Esophagus (tissue), 2 donors: ENCODE measurements around the gene SLC8A3. TPM values are rescaled to one million over a fixed set of nuclear protein-coding genes. Genes with fewer than 3 reads are reported as not detected.

Experiments used
- H3K27ac ChIP-seq, 2 donors: one replicate each; pipeline ENCODE4 v1.5.1; 2013; ENCODE audit warnings: low read depth in 2 of 2, mild to moderate bottlenecking in 2 of 2, inconsistent platforms in 1 of 2, low read length in 1 of 2, moderate library complexity in 1 of 2
- H3K27me3 ChIP-seq, 2 donors: one replicate each; pipeline ENCODE4 v1.6.1; 2013; ENCODE audit warnings: low read length in 2 of 2, control low read depth in 1 of 2, mild to moderate bottlenecking in 1 of 2; ENCODE audit not compliant: insufficient read depth in 2 of 2, control insufficient read depth in 1 of 2
- H3K36me3 ChIP-seq, 2 donors: one replicate each; pipeline ENCODE4 v1.6.1; 2013; ENCODE audit warnings: low read length in 1 of 2; ENCODE audit not compliant: control insufficient read depth in 2 of 2, insufficient read depth in 2 of 2
- H3K4me1 ChIP-seq, 2 donors: one replicate each; pipeline ENCODE4 v1.6.1; 2013; ENCODE audit warnings: low read length in 1 of 2; ENCODE audit not compliant: control insufficient read depth in 2 of 2, insufficient read depth in 2 of 2
- H3K4me3 ChIP-seq, 2 donors: one replicate each; pipeline ENCODE4 v1.5.1; 2013; ENCODE audit warnings: low read length in 2 of 2, mild to moderate bottlenecking in 2 of 2, low read depth in 1 of 2, moderate library complexity in 1 of 2
- H3K9me3 ChIP-seq, 2 donors: one replicate each; pipeline ENCODE4 v1.6.1; 2013; ENCODE audit warnings: mild to moderate bottlenecking in 2 of 2, low read depth in 1 of 2, low read length in 1 of 2, moderate library complexity in 1 of 2; ENCODE audit not compliant: control insufficient read depth in 2 of 2, insufficient read depth in 1 of 2
- WGBS, 2 donors: extraction: QIAGEN DNeasy Blood & Tissue Kit; methylation state at CpG; one replicate each; pipeline ENCODE4 v1.1.7; 2013; 5-methylcytosine and 5-hydroxymethylcytosine counted together
- polyA plus RNA-seq, 2 donors: library from polyadenylated mRNA; stranded (reverse); fragments of 200-250 nt; gene quantifications; one replicate each; pipeline ENCODE4 v1.2.3, GENCODE V29; 2013
- donor health status: healthy with polysubstance abuse.
- donor health status: Bipolar disorder and iron deficiency.

Gene SLC8A3
- polyA plus RNA-seq, 2 donors: 0.04 TPM; not detected in 1

GRCh38 chr14:70203686-70204085 is 14.9 kb upstream of the SLC8A3 start:
- WGBS, 2 donors: 77 to 83% methylated on average over 4 of the region's 4 CpGs
- Histone ChIP-seq H3K36me3 (no peaks in the 10 kb centered on the region), H3K27me3 (no peaks in the 10 kb centered on the region), H3K9me3 (no peaks in the 10 kb centered on the region), H3K4me3 (no peak overlapping the region), H3K27ac (no peak overlapping the region), H3K4me1 (no peaks in the 10 kb centered on the region)

DNA sequence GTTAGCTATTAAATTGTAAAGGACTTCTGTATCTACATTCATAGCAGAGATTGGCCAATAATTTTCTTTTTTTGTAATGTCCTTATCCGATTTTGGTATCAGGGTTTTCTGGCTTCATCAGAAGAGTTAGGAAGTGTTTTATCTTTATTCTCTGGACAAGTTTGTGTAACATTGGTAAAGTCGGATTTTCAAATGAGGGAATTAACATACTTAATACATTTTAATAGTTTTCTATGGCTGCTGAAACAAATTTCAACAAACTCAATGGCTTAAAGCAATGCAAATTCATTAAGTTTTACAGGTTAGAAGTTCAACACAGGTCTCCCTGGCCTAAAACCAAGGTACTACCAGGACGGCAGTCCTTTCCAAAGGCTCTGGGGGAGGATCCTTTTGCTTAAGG is 13.2 kb upstream of the SLC8A3 start:
- no peaks in the 10 kb centered on the region for H3K36me3 ChIP-seq
- no peaks in the 10 kb centered on the region for H3K4me1 ChIP-seq
- H3K9me3 ChIP-seq: no peaks in the 10 kb centered on the region
- no peaks in the 10 kb centered on the region for H3K27me3 ChIP-seq
- H3K4me3 ChIP-seq: no peak overlapping the region
- no peak overlapping the region for H3K27ac ChIP-seq
- WGBS, 2 donors: 83 to 90% methylated on average over 3 of the region's 3 CpGs

DNA sequence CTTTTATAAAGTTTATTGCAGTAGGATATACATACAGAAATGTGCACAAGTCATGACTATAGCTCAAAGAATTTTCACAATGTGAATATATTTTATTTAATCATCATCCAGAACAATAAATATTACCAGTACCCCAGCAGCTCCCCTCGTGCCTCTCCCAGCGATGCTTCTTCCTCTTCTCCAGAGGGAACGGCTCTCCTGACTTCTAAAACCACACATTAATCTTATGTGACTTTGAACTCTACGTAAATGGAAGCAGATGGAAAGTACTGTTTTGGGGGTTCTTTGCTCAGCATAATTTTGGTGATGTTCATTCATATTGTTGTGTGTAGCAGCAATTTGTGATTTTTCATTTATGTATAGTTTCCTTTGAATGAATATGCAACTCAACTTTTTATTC is 4.6 kb upstream of the SLC8A3 start:
- H3K9me3 ChIP-seq: no peaks in the 10 kb centered on the region
- WGBS, 2 donors: 43 to 47% methylated on average over 4 of the region's 4 CpGs
- H3K27ac ChIP-seq: no peak overlapping the region
- H3K27me3 ChIP-seq: no peaks in the 10 kb centered on the region
- no peak overlapping the region for H3K4me3 ChIP-seq
- no peaks in the 10 kb centered on the region for H3K4me1 ChIP-seq
- no peaks in the 10 kb centered on the region for H3K36me3 ChIP-seq

DNA sequence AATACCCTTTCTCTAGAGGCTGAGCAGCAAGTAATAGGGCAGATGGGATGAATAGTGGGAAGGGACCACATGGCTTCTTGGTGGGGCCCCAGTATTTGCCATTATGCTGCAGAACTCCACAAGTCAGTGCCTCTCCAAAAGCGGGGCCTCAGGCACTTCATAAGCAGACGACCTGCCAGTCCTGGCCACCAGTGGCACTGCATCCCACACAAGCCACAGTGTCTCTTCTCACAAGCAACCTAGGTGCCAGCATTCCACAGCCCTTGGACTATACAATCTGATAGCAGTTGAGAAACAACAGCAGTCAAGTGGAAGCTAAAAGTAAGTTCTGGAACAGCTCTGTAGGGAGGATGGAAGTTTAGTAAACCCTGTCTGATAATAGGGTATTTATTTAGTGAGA is 4.2 kb upstream of the SLC8A3 start:
- H3K27ac ChIP-seq: no peak overlapping the region
- no peak overlapping the region for H3K4me3 ChIP-seq
- no peaks in the 10 kb centered on the region for H3K36me3 ChIP-seq
- H3K4me1 ChIP-seq: peaks cover 0 to 4% of the 10 kb centered on the region in 2 donors
- H3K27me3 ChIP-seq: no peaks in the 10 kb centered on the region
- WGBS, 2 donors: 60 to 64% methylated on average over 2 of the region's 2 CpGs
- no peaks in the 10 kb centered on the region for H3K9me3 ChIP-seq

- no peak overlapping the region for H3K27ac ChIP-seq
- H3K27me3 ChIP-seq: peaks cover 0 to 3% of the 10 kb centered on the region in 2 donors
- no peaks in the 10 kb centered on the region for H3K36me3 ChIP-seq
- peaks cover 0 to 2% of the 10 kb centered on the region in 2 donors for H3K9me3 ChIP-seq
- WGBS, 2 donors: 79 to 82% methylated on average over 6 of the region's 6 CpGs
- no peak overlapping the region for H3K4me3 ChIP-seq
- peaks cover 3 to 10% of the 10 kb centered on the region in 2 donors for H3K4me1 ChIP-seq
These were observed 1.4 kb upstream of the SLC8A3 start for GRCh38 chr14:70190156-70190555.

DNA sequence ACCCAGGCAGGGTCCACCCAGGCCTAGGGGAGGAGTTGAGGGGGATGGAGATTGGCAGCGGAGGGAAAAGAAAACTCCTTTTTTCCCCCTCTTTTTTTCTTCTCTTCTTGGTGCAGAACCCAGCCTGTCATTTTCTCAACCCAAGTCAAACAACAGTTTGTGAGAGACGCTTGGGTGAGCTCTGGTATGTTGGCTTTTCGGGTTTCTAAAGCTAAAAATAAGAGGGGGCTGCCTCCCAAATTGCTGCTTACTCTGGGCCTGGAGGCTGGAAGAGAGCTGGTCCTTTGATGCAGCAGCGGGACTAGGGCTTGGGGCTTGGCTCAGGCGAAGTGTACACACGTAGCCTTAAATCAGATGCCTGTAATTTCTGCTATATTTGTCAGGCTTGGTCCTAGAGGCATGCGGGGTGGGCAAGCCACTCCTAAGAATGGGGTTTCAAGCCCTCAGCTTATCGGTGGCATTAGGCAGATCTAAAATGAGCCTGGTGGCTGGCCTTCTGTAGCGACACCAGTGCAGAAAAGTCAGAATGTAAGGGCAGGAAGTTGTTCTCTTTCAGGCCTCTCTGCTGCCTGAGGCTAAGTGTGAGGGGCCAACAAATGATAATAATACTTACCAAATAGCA is 816 bp upstream of the SLC8A3 start:
- no peak overlapping the region for H3K27ac ChIP-seq
- WGBS, 2 donors: 42 to 48% methylated on average over 9 of the region's 9 CpGs
- peaks cover 3 to 10% of the 10 kb centered on the region in 2 donors for H3K4me1 ChIP-seq
- peaks cover 0 to 2% of the 10 kb centered on the region in 2 donors for H3K9me3 ChIP-seq
- H3K36me3 ChIP-seq: no peaks in the 10 kb centered on the region
- H3K27me3 ChIP-seq: peaks cover 0 to 3% of the 10 kb centered on the region in 2 donors
- no peak overlapping the region for H3K4me3 ChIP-seq

DNA sequence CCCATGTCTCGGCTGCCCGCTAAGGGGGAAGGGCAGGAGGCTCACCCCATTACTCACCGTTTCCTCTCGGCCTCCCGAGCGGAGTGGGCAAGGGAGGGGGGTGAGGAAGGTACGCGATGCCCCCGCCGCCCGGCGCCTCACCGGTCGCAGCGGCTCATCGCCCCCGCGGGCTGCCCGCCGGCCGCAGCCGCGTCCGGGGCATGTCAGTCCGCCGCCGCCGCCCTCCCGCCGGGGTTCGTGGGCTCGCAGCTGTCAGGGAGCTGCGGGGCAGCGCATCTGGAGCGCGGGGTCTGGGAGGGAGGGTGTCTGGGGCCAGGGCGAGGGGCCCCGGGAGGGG is 461 bp downstream of the SLC8A3 start:
- Histone ChIP-seq H3K27ac (no peak overlapping the region), H3K4me3 (peak overlapping the region in 1 of 2 donors; percentile 46), H3K4me1 (peaks cover 3 to 10% of the 10 kb centered on the region in 2 donors), H3K36me3 (no peaks in the 10 kb centered on the region), H3K27me3 (peaks cover 0 to 3% of the 10 kb centered on the region in 2 donors), H3K9me3 (peaks cover 0 to 2% of the 10 kb centered on the region in 2 donors)
- 1% methylated on average over 37 to 38 of the region's 38 CpGs for WGBS, 2 donors

GRCh38 chr14:70186900-70187451 is 1.8 kb downstream of the SLC8A3 start:
- WGBS, 2 donors: 8 to 20% methylated on average over 25 of the region's 26 CpGs
- H3K27me3 ChIP-seq: peaks cover 0 to 3% of the 10 kb centered on the region in 2 donors
- peak overlapping the region in 1 of 2 donors; percentile 46 for H3K4me3 ChIP-seq
- peaks cover 0 to 2% of the 10 kb centered on the region in 2 donors for H3K9me3 ChIP-seq
- H3K27ac ChIP-seq: no peak overlapping the region
- H3K4me1 ChIP-seq: peaks cover 3 to 10% of the 10 kb centered on the region in 2 donors
- H3K36me3 ChIP-seq: no peaks in the 10 kb centered on the region

DNA sequence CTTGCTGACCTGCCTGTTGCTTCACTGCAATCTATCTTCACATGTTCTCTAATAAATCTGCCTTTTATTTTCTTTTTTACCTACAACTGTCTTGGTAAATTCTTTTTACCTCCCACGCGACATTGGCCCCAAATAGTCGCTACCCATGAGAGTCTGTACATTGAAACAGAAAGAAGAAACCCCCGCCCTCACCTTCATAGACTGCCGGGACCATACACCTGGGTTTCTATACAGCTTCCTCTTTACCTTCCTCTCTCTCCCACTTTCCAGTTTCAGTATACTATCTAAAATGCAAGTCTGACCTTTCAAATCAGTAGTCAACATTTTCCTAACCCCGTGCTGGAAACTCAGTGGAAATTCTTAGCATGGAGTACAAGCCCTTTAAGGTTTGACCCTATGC is 4.8 kb downstream of the SLC8A3 start:
- peaks cover 0 to 3% of the 10 kb centered on the region in 2 donors for H3K27me3 ChIP-seq
- peaks cover 0 to 2% of the 10 kb centered on the region in 2 donors for H3K9me3 ChIP-seq
- H3K4me3 ChIP-seq: no peak overlapping the region
- WGBS, 2 donors: 70 to 82% methylated on average over 6 of the region's 6 CpGs
- no peaks in the 10 kb centered on the region for H3K36me3 ChIP-seq
- no peak overlapping the region for H3K27ac ChIP-seq
- H3K4me1 ChIP-seq: peaks cover 3 to 10% of the 10 kb centered on the region in 2 donors

- H3K4me1 ChIP-seq: no peaks in the 10 kb centered on the region
- WGBS, 2 donors: 63 to 77% methylated on average over 1 of the region's 1 CpG
- H3K27me3 ChIP-seq: no peaks in the 10 kb centered on the region
- H3K9me3 ChIP-seq: no peaks in the 10 kb centered on the region
- no peaks in the 10 kb centered on the region for H3K36me3 ChIP-seq
- H3K4me3 ChIP-seq: no peak overlapping the region
- no peak overlapping the region for H3K27ac ChIP-seq
These were observed 7.5 kb downstream of the SLC8A3 start for GRCh38 chr14:70181276-70181675.
